H1 (cell line): ENCODE data around the gene NR1H3. TPM values are rescaled to one million over a fixed set of nuclear protein-coding genes. Genes with fewer than 3 reads are reported as not detected.

Experiments
- CTCF ChIA-PET: fragments of 300-600 bp; sonication (Branson Sonifier 250); formaldehyde crosslinking; loops from one replicate; lab custom pipeline; 2021; ENCODE audit not compliant: partially characterized antibody; lab: Charles Lee
- POLR2A ChIA-PET: fragments of 300-600 bp; sonication (Branson Sonifier 250); formaldehyde crosslinking; loops from one replicate; lab custom pipeline; 2021; ENCODE audit warnings: inconsistent platforms; ENCODE audit not compliant: partially characterized antibody; lab: Charles Lee
- DNase-seq, 2 experiments: peaks; one replicate each; pipeline versions ENCODE4 v3.0.0 to v3.0.0-alpha.2; 2010 to 2022; ENCODE audit warnings: low spot score in 2 of 2, low read depth in 1 of 2, mixed read lengths in 1 of 2
- FAIRE-seq: peaks from 2 replicates; lab custom pipeline; 2011; peaks lifted over from hg19 to GRCh38; lab: Jason Lieb, UNC
- H2AFZ ChIP-seq: 2 replicates; pipeline ENCODE4 v1.8.1; 2012; ENCODE audit warnings: low read length, inconsistent platforms
- H2AK5ac ChIP-seq: 2 replicates; pipeline ENCODE4 v1.6.1; 2013; ENCODE audit warnings: low read depth, low read length
- H2BK120ac ChIP-seq: replicated peaks from 2 replicates; pipeline ENCODE3; 2013; ENCODE audit warnings: low read depth, low read length, inconsistent platforms
- H2BK12ac ChIP-seq: 2 replicates; pipeline ENCODE4 v1.6.1; 2013; ENCODE audit warnings: low read depth, low read length
- H2BK15ac ChIP-seq: 2 replicates; pipeline ENCODE4 v1.6.1; 2013; ENCODE audit warnings: low read length
- H2BK20ac ChIP-seq: 2 replicates; pipeline ENCODE4 v1.6.1; 2013; ENCODE audit warnings: low read length
- H2BK5ac ChIP-seq: 2 replicates; pipeline ENCODE4 v1.6.1; 2013; ENCODE audit warnings: low read depth, low read length
- H3K14ac ChIP-seq: 2 replicates; pipeline ENCODE4 v1.6.1; 2013; ENCODE audit warnings: inconsistent platforms; ENCODE audit not compliant: insufficient read length
- H3K18ac ChIP-seq: 2 replicates; pipeline ENCODE4 v1.6.1; 2013; ENCODE audit warnings: low read length; ENCODE audit errors: extremely low read depth
- H3K23ac ChIP-seq: 2 replicates; pipeline ENCODE4 v1.6.1; 2013; ENCODE audit warnings: inconsistent platforms; ENCODE audit not compliant: insufficient read length
- H3K23me2 ChIP-seq: 2 replicates; pipeline ENCODE4 v1.6.1; 2013; ENCODE audit warnings: low read depth, low read length
- H3K27ac ChIP-seq: 2 replicates; pipeline ENCODE4 v1.6.1; 2011; ENCODE audit warnings: low read depth, low read length, inconsistent platforms
- H3K27me3 ChIP-seq, 4 experiments: replicated peaks in 1 of 4; 1 replicate in 1 of 4; 2 replicates in 3 of 4; pipeline versions ENCODE4 v1.6.1 to v1.8.1; 2011 to 2013; ENCODE audit warnings: low read length in 3 of 4, mild to moderate bottlenecking in 3 of 4, inconsistent platforms in 2 of 4, mixed read lengths in 2 of 4, moderate library complexity in 1 of 4; ENCODE audit not compliant: control insufficient read depth in 3 of 4, insufficient read depth in 3 of 4; ENCODE audit errors: extremely low read depth in 1 of 4
- H3K36me3 ChIP-seq, 4 experiments: 2 replicates each; pipeline versions ENCODE4 v1.6.1 to v1.8.1; 2011 to 2013; ENCODE audit warnings: mild to moderate bottlenecking in 4 of 4, low read length in 3 of 4, moderate library complexity in 2 of 4, control low read depth in 1 of 4, inconsistent platforms in 1 of 4; ENCODE audit not compliant: insufficient read depth in 4 of 4, control insufficient read depth in 2 of 4
- H3K4ac ChIP-seq: replicated peaks from 2 replicates; pipeline ENCODE3; 2013; ENCODE audit warnings: low read length, low read depth, mixed read lengths, inconsistent platforms; ENCODE audit not compliant: insufficient read length
- H3K4me1 ChIP-seq, 4 experiments: replicated peaks in 1 of 4; 1 replicate in 1 of 4; 2 replicates in 3 of 4; pipeline versions ENCODE4 v1.6.1 to v1.8.1; 2011 to 2013; ENCODE audit warnings: low read length in 3 of 4, inconsistent platforms in 2 of 4, mixed read lengths in 1 of 4; ENCODE audit not compliant: insufficient read depth in 4 of 4, control insufficient read depth in 3 of 4
- H3K4me2 ChIP-seq, 2 experiments: 2 replicates each; pipeline versions ENCODE4 v1.6.1 to v1.8.1; 2011 to 2013; ENCODE audit warnings: low read depth in 2 of 2, low read length in 2 of 2, control low read depth in 1 of 2, inconsistent platforms in 1 of 2, mild to moderate bottlenecking in 1 of 2; ENCODE audit not compliant: insufficient read depth in 1 of 2
- H3K4me3 ChIP-seq, 4 experiments: fragments of 200-600, 300-600 bp in 1 of 4; sonication (generic), shearing (Covaris generic), sonication (Bioruptor Twin) in 1 of 4; 2 replicates each; pipeline versions ENCODE4 v1.5.1 to v1.8.1; 2011 to 2016; ENCODE audit warnings: low read length in 4 of 4, low read depth in 3 of 4, control low read depth in 2 of 4, inconsistent platforms in 2 of 4, mild to moderate bottlenecking in 2 of 4, mixed read lengths in 1 of 4, moderate library complexity in 1 of 4; ENCODE audit not compliant: insufficient read depth in 2 of 4; ENCODE audit errors: extremely low read depth in 1 of 4
- H3K56ac ChIP-seq: replicated peaks from 2 replicates; pipeline ENCODE3; 2013; ENCODE audit warnings: low read depth, mild to moderate bottlenecking, mixed read lengths, low read length, inconsistent platforms; ENCODE audit not compliant: insufficient read length
- H3K79me1 ChIP-seq: 2 replicates; pipeline ENCODE4 v1.6.1; 2013; ENCODE audit warnings: low read depth, low read length, control low read depth
- H3K79me2 ChIP-seq, 2 experiments: 2 replicates each; pipeline versions ENCODE4 v1.6.1 to v1.8.1; 2012 to 2013; ENCODE audit warnings: low read length in 2 of 2, mild to moderate bottlenecking in 2 of 2, inconsistent platforms in 1 of 2; ENCODE audit not compliant: insufficient read depth in 2 of 2, control insufficient read depth in 1 of 2
- H3K9ac ChIP-seq, 4 experiments: replicated peaks in 1 of 4; 1 replicate in 1 of 4; 2 replicates in 3 of 4; pipeline versions ENCODE4 v1.6.1 to v1.8.1; 2011 to 2013; ENCODE audit warnings: low read depth in 3 of 4, low read length in 3 of 4, control low read depth in 2 of 4, mild to moderate bottlenecking in 2 of 4, moderate library complexity in 2 of 4, inconsistent platforms in 1 of 4; ENCODE audit errors: extremely low read depth in 1 of 4
- H3K9me3 ChIP-seq, 2 experiments: 2 replicates each; pipeline versions ENCODE4 v1.6.1 to v1.8.1; 2012 to 2013; ENCODE audit warnings: mild to moderate bottlenecking in 2 of 2, moderate library complexity in 2 of 2, control low read depth in 1 of 2, inconsistent platforms in 1 of 2, low read depth in 1 of 2, low read length in 1 of 2, mixed read lengths in 1 of 2; ENCODE audit not compliant: insufficient read depth in 2 of 2
- H4K20me1 ChIP-seq, 2 experiments: replicated peaks in 1 of 2; 2 replicates each; pipeline versions ENCODE3 to v1.8.1; 2011 to 2013; ENCODE audit warnings: inconsistent platforms in 2 of 2, low read length in 2 of 2, mild to moderate bottlenecking in 1 of 2; ENCODE audit not compliant: insufficient read depth in 2 of 2, control insufficient read depth in 1 of 2
- H4K5ac ChIP-seq: 2 replicates; pipeline ENCODE4 v1.6.1; 2013; ENCODE audit warnings: low read length, low read depth, mixed read lengths, inconsistent platforms; ENCODE audit not compliant: insufficient read length
- H4K8ac ChIP-seq: 2 replicates; pipeline ENCODE4 v1.8.0; 2013; ENCODE audit warnings: mild to moderate bottlenecking, moderate library complexity, low read length, inconsistent platforms; ENCODE audit not compliant: insufficient read depth; ENCODE audit errors: extremely low read depth
- H4K91ac ChIP-seq: replicated peaks from 2 replicates; pipeline ENCODE3; 2013; ENCODE audit warnings: low read length, mixed read lengths, inconsistent platforms; ENCODE audit not compliant: insufficient read length
- RFX5 ChIP-seq: IDR thresholded peaks from 2 replicates; pipeline ENCODE4 v1.6.1; 2011; ENCODE audit warnings: low read depth, low read length, improper control_type of control experiment, borderline replicate concordance
- RNF2 ChIP-seq: fragments of 200-900, 300-1000 bp; sonication (generic); IDR thresholded peaks from 2 replicates; pipeline ENCODE4 v1.7.1; 2016; ENCODE audit warnings: borderline replicate concordance, low read depth, mild to moderate bottlenecking, antibody characterized with exemption, low read length; ENCODE audit not compliant: poor library complexity, severe bottlenecking; ENCODE audit errors: missing control alignments
- SRF ChIP-seq: IDR thresholded peaks from 2 replicates; pipeline ENCODE4 v1.6.1; 2011; ENCODE audit warnings: mild to moderate bottlenecking, low read depth, low read length, moderate library complexity
- SUZ12 ChIP-seq: fragments of 200-600 bp; sonication (generic); IDR thresholded peaks from 2 replicates; pipeline ENCODE4 v1.6.1; 2012; ENCODE audit warnings: mild to moderate bottlenecking, inconsistent platforms, low read length, moderate library complexity, mixed read lengths
- YY1 ChIP-seq: IDR thresholded peaks from 2 replicates; pipeline ENCODE4 v1.6.1; 2011; ENCODE audit warnings: low read depth, mild to moderate bottlenecking, low read length
- WGBS, 2 experiments: shearing (Covaris generic) in 1 of 2; methylation state at CpG; one replicate each; pipeline versions ENCODE4 v1.1.6 to v1.1.7; 2013 to 2015; ENCODE audit warnings: low lambda C conversion rate in 2 of 2, mixed read lengths in 2 of 2, inconsistent platforms in 1 of 2, low coverage in 1 of 2, missing lambda C conversion rate in 1 of 2; ENCODE audit not compliant: insufficient replicate concordance in 2 of 2, insufficient coverage in 1 of 2, insufficient read length in 1 of 2; ENCODE audit errors: extremely low coverage in 1 of 2, missing lambda C conversion rate in 1 of 2; 5-methylcytosine and 5-hydroxymethylcytosine counted together
- polyA plus RNA-seq, 7 experiments: library from polyadenylated mRNA; depleted of rRNA in 3 of 7; stranded (reverse) in 5 of 7; unstranded in 2 of 7; fragments of >200 nt in 5 of 7; fragments of 200-250 nt in 2 of 7; gene quantifications; 1 replicate in 5 of 7; 2 replicates in 1 of 7; 4 replicates in 1 of 7; pipeline versions ENCODE4 v1.2.1 to v1.2.3, GENCODE V29; 2011 to 2013; ENCODE audit warnings: missing spikeins in 2 of 7, mixed read lengths in 2 of 7
- total RNA-seq: library from RNA; stranded (reverse); fragmentation: NEBNext Ultra II Directional; extraction: Animal tissue kit (Norgen Biotek cat#: 25700); gene quantifications from 2 replicates; pipeline ENCODE4 v1.2.1, GENCODE V29; 2021

The NR1H3 gene
- total and polyA plus RNA-seq, 2 of the 8 experiments (the other 6 are each of a cell fraction or from before 2014, with no cell fraction given), result 19.9 to 42.1 TPM

GRCh38 chr11:47271961-47272661 lies 14.3 kb downstream of the NR1H3 start:
- no peak overlapping the region for H2BK120ac ChIP-seq
- H3K23ac ChIP-seq, result no peak overlapping the region
- no peak overlapping the region for H2AK5ac ChIP-seq
- H2AFZ ChIP-seq, result no peak overlapping the region
- H3K18ac ChIP-seq, result no peak overlapping the region
- no peaks in the 10 kb centered on the region for H3K27me3 ChIP-seq
- no peak overlapping the region for H3K9ac ChIP-seq
- no peak for DNase-seq
- H3K4me1 ChIP-seq, result peaks cover 14 to 25% (median 17%) of the 10 kb centered on the region in 4 experiments
- no peak overlapping the region for H3K14ac ChIP-seq
- peaks cover 0 to 24% (median 18%) of the 10 kb centered on the region in 4 experiments; a peak in 5 of 8 replicates for H3K36me3 ChIP-seq
- FAIRE-seq, result no peak
- H4K8ac ChIP-seq, result no peak overlapping the region
- H3K79me1 ChIP-seq, result peaks cover 20% of the 10 kb centered on the region
- no peak overlapping the region for H3K4ac ChIP-seq
- no peak overlapping the region for H4K91ac ChIP-seq
- no peak overlapping the region for H4K5ac ChIP-seq
- 85% methylated on average over 11 of the region's 11 CpGs; no CpG with 5 or more reads in 1 of the 2 experiments for WGBS, 2 experiments
- ChIA-PET POLR2A (interaction anchor here (0.7 to 4.0 kb wide), 5 partner anchors 12 to 502 kb away, joined by 3 to 26 read pairs (median 4); partner anchors contain the start of genes ACP2 and NR1H3), CTCF (interaction anchor here (0.8 to 7.4 kb wide), 15 partner anchors 9 to 160 kb away, joined by 3 to 72 read pairs (median 5); partner anchors contain the start of genes MYBPC3 and NR1H3)
- peaks cover 0 to 48% of the 10 kb centered on the region in 2 experiments; a peak in 3 of 4 replicates for H3K79me2 ChIP-seq
- peak overlapping the region in 1 of 2 experiments; percentile 7; a peak in 1 of 4 replicates for H3K4me2 ChIP-seq
- TF ChIP-seq RFX5, result no peak
- TF ChIP-seq SUZ12, result no peak
- TF ChIP-seq SRF, result no peak
- TF ChIP-seq RNF2, result no peak
- no peak for TF ChIP-seq YY1
- H4K20me1 ChIP-seq, result peaks cover 8 to 17% of the 10 kb centered on the region in 2 experiments
- no peak overlapping the region for H3K27ac ChIP-seq
- H2BK12ac ChIP-seq, result no peak overlapping the region
- H2BK5ac ChIP-seq, result no peak overlapping the region
- H3K4me3 ChIP-seq, result no peak overlapping the region
- H3K56ac ChIP-seq, result no peak overlapping the region
- H3K9me3 ChIP-seq, result no peaks in the 10 kb centered on the region
- no peak overlapping the region for H2BK15ac ChIP-seq
- no peak overlapping the region for H2BK20ac ChIP-seq
- H3K23me2 ChIP-seq, result peaks cover 13% of the 10 kb centered on the region
